Panc1 (cell line): ENCODE data around the gene CCNJL.

Experiments
- TCF7L2 ChIP-seq: IDR thresholded peaks from 2 replicates; pipeline ENCODE4 v1.6.1; 2011; ENCODE audit warnings: mild to moderate bottlenecking, low read depth, low read length, inconsistent platforms
- TF ChIP-seq, protein P1 (sequence below): fragments of 450-650 bp; IDR thresholded peaks from 2 replicates; pipeline ENCODE4 v1.5.1; 2017; ENCODE audit warnings: mild to moderate bottlenecking

DNA sequence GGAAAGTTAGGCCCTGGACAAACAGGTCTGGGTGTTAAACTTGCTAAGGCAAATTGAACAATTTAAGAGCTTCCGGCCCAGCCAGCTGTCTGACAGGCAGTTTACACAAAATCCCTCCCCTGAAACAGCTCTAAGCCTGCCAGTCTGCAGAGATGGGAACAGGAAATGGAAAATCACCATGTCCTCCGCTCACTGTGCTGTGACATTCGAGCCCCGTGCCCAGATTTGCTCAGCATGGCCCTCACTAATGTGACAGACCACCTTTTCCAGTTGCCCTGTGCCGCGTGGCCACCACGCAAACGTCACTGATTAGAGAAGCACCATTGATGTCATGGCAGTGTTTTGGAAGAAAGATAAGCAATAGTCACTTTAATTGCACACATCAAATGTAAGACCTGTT, 41.0 kb downstream of the CCNJL start:
- TF ChIP-seq TCF7L2 = no peak
- TF ChIP-seq, protein P1, sequence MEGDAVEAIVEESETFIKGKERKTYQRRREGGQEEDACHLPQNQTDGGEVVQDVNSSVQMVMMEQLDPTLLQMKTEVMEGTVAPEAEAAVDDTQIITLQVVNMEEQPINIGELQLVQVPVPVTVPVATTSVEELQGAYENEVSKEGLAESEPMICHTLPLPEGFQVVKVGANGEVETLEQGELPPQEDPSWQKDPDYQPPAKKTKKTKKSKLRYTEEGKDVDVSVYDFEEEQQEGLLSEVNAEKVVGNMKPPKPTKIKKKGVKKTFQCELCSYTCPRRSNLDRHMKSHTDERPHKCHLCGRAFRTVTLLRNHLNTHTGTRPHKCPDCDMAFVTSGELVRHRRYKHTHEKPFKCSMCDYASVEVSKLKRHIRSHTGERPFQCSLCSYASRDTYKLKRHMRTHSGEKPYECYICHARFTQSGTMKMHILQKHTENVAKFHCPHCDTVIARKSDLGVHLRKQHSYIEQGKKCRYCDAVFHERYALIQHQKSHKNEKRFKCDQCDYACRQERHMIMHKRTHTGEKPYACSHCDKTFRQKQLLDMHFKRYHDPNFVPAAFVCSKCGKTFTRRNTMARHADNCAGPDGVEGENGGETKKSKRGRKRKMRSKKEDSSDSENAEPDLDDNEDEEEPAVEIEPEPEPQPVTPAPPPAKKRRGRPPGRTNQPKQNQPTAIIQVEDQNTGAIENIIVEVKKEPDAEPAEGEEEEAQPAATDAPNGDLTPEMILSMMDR = no peak
